PC-9 (cell line): Measurements from ENCODE around the gene FANCI. TPM values are rescaled to one million over a fixed set of nuclear protein-coding genes. Genes with fewer than 3 reads are reported as not detected.

Source experiments
- BruUV-seq: library from RNA; stranded (reverse); fragments of 400-500 nt; replicated peaks from 2 replicates; lab custom pipeline; 2021; lab: Mats Ljungman, UMichigan
- CTCF ChIA-PET: fragments of 300-600 bp; sonication (Branson Sonifier 250); formaldehyde crosslinking; loops from one replicate; lab custom pipeline; 2022; ENCODE audit warnings: antibody characterized with exemption; lab: Charles Lee
- POLR2A ChIA-PET: fragments of 300-600 bp; sonication (Branson Sonifier 250); formaldehyde crosslinking; loops from one replicate; lab custom pipeline; 2022; ENCODE audit warnings: antibody characterized with exemption; ENCODE audit not compliant: unreplicated experiment; lab: Charles Lee
- DNase-seq, 2 experiments: peaks; one replicate each; pipeline versions ENCODE4 v3.0.0 to v3.0.0-alpha.2; 2015 to 2022; ENCODE audit warnings: mixed read lengths in 1 of 2
- H2AFZ ChIP-seq: fragments of 200-600 bp; sonication (generic); 2 replicates; pipeline ENCODE4 v1.8.1; 2017; ENCODE audit warnings: antibody characterized with exemption
- H3F3A ChIP-seq: fragments of 200-600 bp; sonication (generic); 2 replicates; pipeline ENCODE4 v1.8.1; 2017; ENCODE audit warnings: antibody characterized with exemption, mild to moderate bottlenecking, low read depth; ENCODE audit not compliant: insufficient read depth
- H3K27ac ChIP-seq: fragments of 200-600 bp; sonication (generic); 2 replicates; pipeline ENCODE4 v1.6.1; 2016; ENCODE audit warnings: mixed run types
- H3K27me3 ChIP-seq: fragments of 200-600 bp; sonication (generic); 2 replicates; pipeline ENCODE4 v1.6.1; 2016; ENCODE audit warnings: low read depth, mixed run types; ENCODE audit not compliant: insufficient read depth
- H3K36me3 ChIP-seq: fragments of 200-600 bp; sonication (generic); 2 replicates; pipeline ENCODE4 v1.6.1; 2016; ENCODE audit warnings: low read depth, mixed run types
- H3K4me1 ChIP-seq: fragments of 200-600 bp; sonication (generic); replicated peaks from 2 replicates; pipeline ENCODE4 v1.6.1; 2016; ENCODE audit warnings: mixed run types; ENCODE audit not compliant: insufficient read depth
- H3K4me2 ChIP-seq: fragments of 200-600 bp; sonication (generic); 2 replicates; pipeline ENCODE4 v1.6.1; 2017; ENCODE audit warnings: mixed run types
- H3K4me3 ChIP-seq: fragments of 200-600 bp; sonication (generic); 2 replicates; pipeline ENCODE4 v1.6.1; 2016; ENCODE audit warnings: mixed run types
- H3K79me2 ChIP-seq: fragments of 200-600 bp; sonication (generic); 2 replicates; pipeline ENCODE4 v1.6.1; 2017; ENCODE audit warnings: low read depth, mixed run types
- H3K9me2 ChIP-seq: fragments of 200-600 bp; sonication (generic); 2 replicates; pipeline ENCODE4 v1.8.1; 2017; ENCODE audit warnings: mild to moderate bottlenecking; ENCODE audit not compliant: insufficient read depth
- H3K9me3 ChIP-seq: fragments of 200-600 bp; sonication (generic); 2 replicates; pipeline ENCODE4 v1.8.1; 2016; ENCODE audit warnings: low read depth; ENCODE audit not compliant: insufficient read depth
- H4K20me1 ChIP-seq: fragments of 200-600 bp; sonication (generic); 2 replicates; pipeline ENCODE4 v1.8.1; 2017; ENCODE audit not compliant: insufficient read depth
- EZH2 ChIP-seq: fragments of 200-600 bp; sonication (generic); IDR thresholded peaks from 2 replicates; pipeline ENCODE4 v1.8.0; 2017; ENCODE audit warnings: antibody characterized with exemption, low read depth
- intact Hi-C: fragments of 100-400 bp; cut with micrococcal nuclease; formaldehyde crosslinking; loops from one replicate; pipeline ENCODE4 v1.10.0; 2022; ENCODE audit not compliant: unreplicated experiment
- total RNA-seq: library from RNA; stranded (reverse); gene quantifications from 2 replicates; pipeline ENCODE4 v1.2.3, GENCODE V29; 2021
- TF ChIP-seq, protein P1 (sequence below): fragments of 200-600 bp; sonication (generic); conservative IDR thresholded peaks from 2 replicates; pipeline ENCODE4 v1.6.1; 2017; ENCODE audit warnings: mixed run types, antibody characterized with exemption, mild to moderate bottlenecking, moderate library complexity

The FANCI gene
- total RNA-seq, 1 experiment from 2014 or later: 126 TPM

DNA sequence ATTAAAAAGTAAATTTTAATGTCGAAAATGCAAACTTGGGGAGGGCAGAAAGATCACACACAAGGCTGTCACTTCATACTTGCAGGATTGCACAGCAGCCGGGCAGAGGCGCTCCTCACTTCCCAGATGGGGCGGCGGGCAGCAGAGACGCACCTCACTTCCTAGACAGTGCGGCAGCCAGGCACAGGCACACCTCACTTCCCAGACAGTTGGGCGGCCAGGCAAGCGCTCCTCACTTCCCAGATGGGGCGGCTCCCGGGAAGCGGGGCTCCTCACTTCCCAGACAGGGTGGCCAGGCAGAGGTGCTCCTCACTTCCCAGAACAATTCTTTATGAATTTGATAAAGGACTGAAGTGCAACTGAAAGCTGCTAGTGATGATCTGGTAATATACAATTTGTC lies 43.6 kb upstream of the FANCI start:
- CTCF ChIA-PET: interaction anchor here (1.2 kb wide), 1 partner anchor 29 kb away, joined by 4 read pairs; no protein-coding TSS in a partner anchor
- no peak for DNase-seq
- Histone ChIP-seq H3K4me1 (no peaks in the 10 kb centered on the region), H3K4me2 (no peak overlapping the region), H3K36me3 (no peaks in the 10 kb centered on the region), H3F3A (peaks cover 5% of the 10 kb centered on the region; the same call in 1 of the 2 replicates), H3K9me3 (no peaks in the 10 kb centered on the region), H2AFZ (no peak overlapping the region), H3K9me2 (no peaks in the 10 kb centered on the region), H3K27ac (no peak overlapping the region), H3K27me3 (no peaks in the 10 kb centered on the region), H3K79me2 (no peaks in the 10 kb centered on the region), H3K4me3 (no peak overlapping the region), H4K20me1 (peaks cover 4% of the 10 kb centered on the region; the same call in 1 of the 2 replicates)
- BruUV-seq: no TSS peak
- TF ChIP-seq, protein P1, sequence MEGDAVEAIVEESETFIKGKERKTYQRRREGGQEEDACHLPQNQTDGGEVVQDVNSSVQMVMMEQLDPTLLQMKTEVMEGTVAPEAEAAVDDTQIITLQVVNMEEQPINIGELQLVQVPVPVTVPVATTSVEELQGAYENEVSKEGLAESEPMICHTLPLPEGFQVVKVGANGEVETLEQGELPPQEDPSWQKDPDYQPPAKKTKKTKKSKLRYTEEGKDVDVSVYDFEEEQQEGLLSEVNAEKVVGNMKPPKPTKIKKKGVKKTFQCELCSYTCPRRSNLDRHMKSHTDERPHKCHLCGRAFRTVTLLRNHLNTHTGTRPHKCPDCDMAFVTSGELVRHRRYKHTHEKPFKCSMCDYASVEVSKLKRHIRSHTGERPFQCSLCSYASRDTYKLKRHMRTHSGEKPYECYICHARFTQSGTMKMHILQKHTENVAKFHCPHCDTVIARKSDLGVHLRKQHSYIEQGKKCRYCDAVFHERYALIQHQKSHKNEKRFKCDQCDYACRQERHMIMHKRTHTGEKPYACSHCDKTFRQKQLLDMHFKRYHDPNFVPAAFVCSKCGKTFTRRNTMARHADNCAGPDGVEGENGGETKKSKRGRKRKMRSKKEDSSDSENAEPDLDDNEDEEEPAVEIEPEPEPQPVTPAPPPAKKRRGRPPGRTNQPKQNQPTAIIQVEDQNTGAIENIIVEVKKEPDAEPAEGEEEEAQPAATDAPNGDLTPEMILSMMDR: no peak
- no peak for TF ChIP-seq EZH2
- intact Hi-C loops: no loop called here
- POLR2A ChIA-PET: no interaction called here

DNA sequence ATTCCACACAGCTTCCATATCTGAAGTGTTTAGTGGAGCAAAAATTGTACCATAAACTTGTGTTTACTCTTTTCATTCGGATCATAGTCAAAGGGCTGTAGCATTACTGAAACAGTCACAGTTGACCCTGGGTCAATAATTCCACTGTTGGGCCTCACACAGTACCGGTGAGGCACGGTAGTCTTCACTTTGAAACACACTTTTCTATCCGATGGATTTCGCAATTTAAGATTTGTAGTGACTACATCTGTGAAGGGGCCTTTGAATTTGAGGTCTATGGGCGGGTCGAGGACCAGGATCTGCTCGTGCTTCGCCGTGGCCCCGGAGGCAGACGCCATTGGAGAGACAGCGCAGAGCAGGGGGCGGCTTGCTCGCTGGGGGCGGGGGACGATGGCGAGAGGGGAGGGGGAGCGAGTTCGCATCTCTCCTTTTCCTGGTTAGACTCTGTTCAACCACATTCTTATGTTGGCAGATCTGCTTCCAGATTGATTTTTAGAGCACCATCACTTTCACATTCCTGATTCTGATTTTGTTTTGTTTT lies 42.2 kb upstream of the FANCI start:
- TF ChIP-seq, protein P1: no peak
- no peak for TF ChIP-seq EZH2
- ChIA-PET POLR2A (no interaction called here), CTCF (no interaction called here)
- Histone ChIP-seq H4K20me1 (peaks cover 4% of the 10 kb centered on the region; the same call in 1 of the 2 replicates), H3K4me2 (no peak overlapping the region), H3K9me3 (no peaks in the 10 kb centered on the region), H3K27me3 (no peaks in the 10 kb centered on the region), H3K4me3 (no peak overlapping the region), H3K79me2 (no peaks in the 10 kb centered on the region), H2AFZ (no peak overlapping the region), H3F3A (peaks cover 5% of the 10 kb centered on the region; the same call in 1 of the 2 replicates), H3K9me2 (no peaks in the 10 kb centered on the region), H3K36me3 (no peaks in the 10 kb centered on the region), H3K27ac (no peak overlapping the region), H3K4me1 (no peaks in the 10 kb centered on the region)
- no TSS peak for BruUV-seq
- intact Hi-C loops: no loop called here
- DNase-seq: no peak

DNA sequence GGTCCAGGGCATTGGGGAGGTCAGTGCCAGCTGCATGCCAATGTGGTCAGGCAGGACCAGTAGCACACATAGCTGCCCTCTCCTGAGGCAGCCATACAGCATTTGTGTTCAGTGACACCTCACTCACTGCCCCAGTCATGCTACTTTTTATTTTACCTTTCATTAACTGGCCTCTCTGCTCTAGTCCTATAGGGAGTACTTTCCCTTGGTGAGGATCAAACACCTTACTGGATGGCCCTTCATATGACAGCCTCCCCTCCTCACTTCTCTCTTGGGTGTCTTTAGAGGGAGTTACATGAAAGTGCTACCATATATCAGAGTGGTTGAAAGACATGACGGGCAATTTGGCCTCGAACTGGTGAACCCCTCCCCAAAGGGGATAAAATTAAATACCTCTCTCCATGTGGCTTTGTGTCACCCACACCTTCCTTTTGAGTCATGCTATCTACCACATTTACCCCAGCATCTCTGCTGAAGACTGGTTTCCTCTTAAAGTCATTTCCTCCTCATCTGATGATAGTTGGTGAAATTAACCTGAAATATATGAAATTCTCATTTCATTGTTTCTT lies 40.0 kb upstream of the FANCI start:
- Histone ChIP-seq H2AFZ (no peak overlapping the region), H3K9me3 (no peaks in the 10 kb centered on the region), H3K36me3 (no peaks in the 10 kb centered on the region), H3K4me3 (no peak overlapping the region), H3K4me2 (no peak overlapping the region), H3K4me1 (no peaks in the 10 kb centered on the region), H3F3A (peaks cover 5% of the 10 kb centered on the region; the same call in 1 of the 2 replicates), H3K79me2 (no peaks in the 10 kb centered on the region), H3K9me2 (no peaks in the 10 kb centered on the region), H3K27ac (no peak overlapping the region), H3K27me3 (no peaks in the 10 kb centered on the region), H4K20me1 (no peaks in the 10 kb centered on the region; the same call in 1 of the 2 replicates)
- ChIA-PET CTCF (interaction anchor here (0.6 kb wide), 1 partner anchor 306 kb away, joined by 4 read pairs; no protein-coding TSS in a partner anchor), POLR2A (interaction anchor here (0.6 kb wide), 1 partner anchor 122 kb away, joined by 18 read pairs; no protein-coding TSS in a partner anchor)
- BruUV-seq: no TSS peak
- TF ChIP-seq, protein P1: no peak
- TF ChIP-seq EZH2: no peak
- intact Hi-C loops: no loop called here
- DNase-seq: no peak
